ENCODE results near the gene ARHGEF28.

GRCh38 chr5:73640861-73641320, 14.9 kb downstream of the ARHGEF28 start:
- TF ChIP-seq CTCF (IDR thresholded peaks at IDR 0.05 in 2 of 3, conservative IDR thresholded peaks at IDR 0.05 in 1 of 3; ENCODE audit: borderline replicate concordance in 1 of 3, insufficient read depth in 1 of 3, low read depth in 2 of 3, low read length in 2 of 3): no peak
- TF ChIP-seq FOSL1 (IDR thresholded peaks at IDR 0.05; ENCODE audit: low read depth): no peak
- no peak for TF ChIP-seq SP1 (IDR thresholded peaks at IDR 0.05; ENCODE audit: low read depth)
- TF ChIP-seq MAX (IDR thresholded peaks at IDR 0.05): no peak
- no peak for TF ChIP-seq EZH2 (IDR thresholded peaks at IDR 0.05)
- no peak for TF ChIP-seq POLR2AphosphoS5 (IDR thresholded peaks at IDR 0.05; ENCODE audit: low read depth, low read length)
- no peak for TF ChIP-seq ZFX (IDR thresholded peaks at IDR 0.05)
- no peak for TF ChIP-seq EZH2phosphoT487 (IDR thresholded peaks at IDR 0.05; ENCODE audit: borderline replicate concordance)
- no peak for TF ChIP-seq POLR2A (IDR thresholded peaks at IDR 0.05; ENCODE audit: borderline replicate concordance, extremely low read depth, insufficient read depth, insufficient read length)
- no peak for TF ChIP-seq JUND (IDR thresholded peaks at IDR 0.05)
- TF ChIP-seq RAD21 (IDR thresholded peaks at IDR 0.05; ENCODE audit: low read depth): no peak
- no peak for TF ChIP-seq CEBPB (IDR thresholded peaks at IDR 0.05; ENCODE audit: low read depth)
